HepG2 (cell line): ENCODE data around the gene TNFSF9. TPM values are rescaled to one million over a fixed set of nuclear protein-coding genes. Genes with fewer than 3 reads are reported as not detected.

Source experiments
- ATAC-seq: fragments of 200-7000 bp; cut with Tn5 transposase; 3 replicates; pipeline ENCODE4 v1.9.1; 2020; ENCODE audit warnings: mild to moderate bottlenecking, moderate library complexity
- BruUV-seq: library from RNA; stranded (reverse); fragments of 400-500 nt; replicated peaks from 2 replicates; lab custom pipeline; 2021; lab: Mats Ljungman, UMichigan
- CTCF ChIA-PET: fragments of 300-600 bp; formaldehyde crosslinking; extraction: SDS; loops from one replicate; lab custom pipeline; 2021; ENCODE audit warnings: low total read pairs, inconsistent platforms, low intra/inter-chr PET ratio; lab: Yijun Ruan, JAX
- POLR2A ChIA-PET: fragments of 350-600 bp; sonication (Branson Sonifier 250); formaldehyde crosslinking; loops from one replicate; lab custom pipeline; 2020; ENCODE audit warnings: antibody characterized with exemption, inconsistent platforms; lab: Yijun Ruan, JAX
- DNase-seq: peaks from one replicate; pipeline ENCODE4 v3.0.0-alpha.2; 2015; ENCODE audit warnings: low spot score
- FAIRE-seq: peaks from 3 replicates; lab custom pipeline; 2011; peaks lifted over from hg19 to GRCh38; lab: Jason Lieb, UNC
- H2AFZ ChIP-seq: one replicate; pipeline ENCODE4 v1.6.1; 2011; ENCODE audit warnings: low read length, inconsistent platforms
- H3K27ac ChIP-seq: fragments of 300-600 bp; 3 replicates; pipeline ENCODE4 v1.8.0; 2011; ENCODE audit warnings: mixed run types, mild to moderate bottlenecking, mixed read lengths, low read length, inconsistent platforms; ENCODE audit not compliant: insufficient read depth; ENCODE audit errors: extremely low read length
- H3K27me3 ChIP-seq, 2 experiments: fragments of 200-600 bp in 1 of 2; 2 replicates in 1 of 2; 3 replicates in 1 of 2; pipeline versions ENCODE4 v1.6.0 to v1.8.0; 2011; ENCODE audit warnings: low read length in 2 of 2, mild to moderate bottlenecking in 2 of 2, moderate library complexity in 2 of 2, inconsistent platforms in 1 of 2; ENCODE audit not compliant: insufficient read depth in 2 of 2, control insufficient read depth in 1 of 2
- H3K36me3 ChIP-seq, 2 experiments: fragments of 200-600 bp in 1 of 2; replicated peaks in 1 of 2; 2 replicates in 1 of 2; 3 replicates in 1 of 2; pipeline versions ENCODE4 v1.5.1 to v1.8.0; 2011; ENCODE audit warnings: low read length in 2 of 2, inconsistent platforms in 1 of 2; ENCODE audit not compliant: insufficient read depth in 2 of 2, control insufficient read depth in 1 of 2
- H3K4me1 ChIP-seq: 2 replicates; pipeline ENCODE4 v1.5.1; 2012; ENCODE audit warnings: low read length, inconsistent platforms; ENCODE audit not compliant: insufficient read depth
- H3K4me2 ChIP-seq: 2 replicates; pipeline ENCODE4 v1.6.0; 2011; ENCODE audit warnings: low read depth, low read length, inconsistent platforms
- H3K4me3 ChIP-seq, 3 experiments: fragments of 200-600 bp in 1 of 3; sonication (generic), shearing (Covaris generic) in 1 of 3; replicated peaks in 1 of 3; 2 replicates each; pipeline ENCODE4 v1.5.1; 2011 to 2016; ENCODE audit warnings: low read length in 3 of 3, inconsistent platforms in 2 of 3, low read depth in 2 of 3, mild to moderate bottlenecking in 2 of 3, control low read depth in 1 of 3, mixed read lengths in 1 of 3; ENCODE audit not compliant: insufficient read depth in 1 of 3
- H3K79me2 ChIP-seq: one replicate; pipeline ENCODE4 v1.6.1; 2011; ENCODE audit warnings: low read length, inconsistent platforms; ENCODE audit not compliant: insufficient read depth
- H3K9ac ChIP-seq: 2 replicates; pipeline ENCODE4 v1.6.0; 2011; ENCODE audit warnings: mild to moderate bottlenecking, low read depth, low read length, inconsistent platforms; ENCODE audit not compliant: insufficient read depth
- H3K9me3 ChIP-seq: 2 replicates; pipeline ENCODE4 v1.5.1; 2012; ENCODE audit warnings: mild to moderate bottlenecking, low read length
- H4K20me1 ChIP-seq: 2 replicates; pipeline ENCODE4 v1.6.0; 2011; ENCODE audit warnings: inconsistent platforms, mild to moderate bottlenecking, low read length, moderate library complexity; ENCODE audit not compliant: insufficient read depth
- E2F2 ChIP-seq: sonication (generic); formaldehyde crosslinking; IDR thresholded peaks from 2 replicates; pipeline ENCODE4 v1.4.0; 2020; ENCODE audit warnings: missing genetic modification reagents, borderline replicate concordance
- MTA1 ChIP-seq: sonication (generic); formaldehyde crosslinking; IDR thresholded peaks from 2 replicates; pipeline ENCODE4 v1.4.0; 2020; ENCODE audit warnings: missing genetic modification reagents, mild to moderate bottlenecking, borderline replicate concordance
- ZNF207 ChIP-seq: fragments of 450-650 bp; IDR thresholded peaks from 2 replicates; pipeline ENCODE4 v1.6.1; 2016; ENCODE audit warnings: antibody characterized with exemption, borderline replicate concordance
- ZNF34 ChIP-seq: sonication (generic); formaldehyde crosslinking; IDR thresholded peaks from 2 replicates; pipeline ENCODE4 v1.4.0; 2020; ENCODE audit warnings: mild to moderate bottlenecking, missing genetic modification reagents, borderline replicate concordance
- ZNF563 ChIP-seq: sonication (generic); formaldehyde crosslinking; IDR thresholded peaks from 2 replicates; pipeline ENCODE4 v1.8.0; 2022; ENCODE audit warnings: mild to moderate bottlenecking, moderate library complexity, missing genetic modification reagents
- ZNF83 ChIP-seq: sonication (generic); formaldehyde crosslinking; IDR thresholded peaks from 2 replicates; pipeline ENCODE4 v1.4.0; 2020; ENCODE audit warnings: missing genetic modification reagents, mild to moderate bottlenecking, borderline replicate concordance
- ZSCAN21 ChIP-seq: sonication (generic); formaldehyde crosslinking; IDR thresholded peaks from 2 replicates; pipeline ENCODE4 v1.8.0; 2022; ENCODE audit warnings: mild to moderate bottlenecking, missing genetic modification reagents, moderate library complexity, borderline replicate concordance
- WGBS: methylation state at CpG from one replicate; pipeline ENCODE4 v1.1.6; 2017; ENCODE audit warnings: low lambda C conversion rate; 5-methylcytosine and 5-hydroxymethylcytosine counted together
- in situ Hi-C: cut with HindIII; loops from 2 replicates; pipeline ENCODE4 v1.10.0; 2017; ENCODE audit warnings: low pct_unique_long_range_greater_than_20kb; ENCODE audit not compliant: extremely low pct_ligation_motif_present
- intact Hi-C: fragments of 100-400 bp; cut with micrococcal nuclease; formaldehyde crosslinking; loops from one replicate; pipeline ENCODE4 v1.10.0; 2022; ENCODE audit not compliant: unreplicated experiment
- polyA plus RNA-seq, 8 experiments: library from polyadenylated mRNA; depleted of rRNA in 3 of 8; stranded (reverse) in 7 of 8; unstranded in 1 of 8; fragments of >200 nt; fragmentation: Illumina TruSeq in 4 of 8; extraction: Trizol in 4 of 8; gene quantifications; 2 replicates each; pipeline versions ENCODE4 v1.2.1 to v1.2.3, GENCODE V29; 2011 to 2016; ENCODE audit warnings: low read depth in 4 of 8, missing spikeins in 1 of 8, mixed read lengths in 1 of 8; ENCODE audit not compliant: insufficient read depth in 1 of 8
- total RNA-seq, 5 experiments: library from RNA; depleted of rRNA; stranded (reverse); fragments of >200 nt; fragmentation: Illumina TruSeq; extraction: Trizol; gene quantifications; 2 replicates each; pipeline ENCODE4 v1.2.3, GENCODE V29; 2016; ENCODE audit warnings: low read depth in 1 of 5
- TF ChIP-seq, protein P1 (sequence below), 2 experiments: sonication (generic) in 1 of 2; formaldehyde crosslinking in 1 of 2; IDR thresholded peaks; 2 replicates each; pipeline versions ENCODE4 v1.4.0 to v1.6.1; 2016 to 2020; ENCODE audit warnings: borderline replicate concordance in 1 of 2, low read depth in 1 of 2, mild to moderate bottlenecking in 1 of 2, missing genetic modification reagents in 1 of 2
- TF ChIP-seq, protein P2 (sequence below): sonication (generic); formaldehyde crosslinking; IDR thresholded peaks from 2 replicates; pipeline ENCODE4 v1.5.0; 2020; ENCODE audit warnings: missing genetic modification reagents
- TF ChIP-seq, protein P3 (sequence below): sonication (generic); formaldehyde crosslinking; IDR thresholded peaks from 2 replicates; pipeline ENCODE4 v1.4.0; 2020; ENCODE audit warnings: mild to moderate bottlenecking, missing genetic modification reagents, borderline replicate concordance

The TNFSF9 gene
- total and polyA plus RNA-seq, 2 of the 13 experiments (the other 11 are each of a cell fraction or from before 2014, with no cell fraction given), result 1.0 to 1.8 TPM

DNA sequence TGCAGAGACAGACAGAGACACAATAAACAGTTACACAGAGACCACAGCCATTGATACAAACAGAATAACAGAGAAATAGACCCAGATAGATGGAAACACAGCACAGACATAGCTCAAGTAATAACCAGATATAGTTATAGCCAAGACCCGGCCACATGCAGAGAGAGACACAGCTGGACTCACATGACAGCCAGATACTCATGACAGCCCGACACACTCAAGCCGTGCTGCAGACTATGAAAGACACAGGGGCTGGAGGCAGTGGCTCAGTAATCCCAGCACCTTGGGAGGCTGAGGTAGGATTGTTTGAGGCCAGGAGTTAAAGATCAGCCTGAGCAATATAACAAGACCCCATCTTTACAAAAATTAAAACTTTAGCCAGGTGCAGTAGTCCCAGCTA, 47.6 kb upstream of the TNFSF9 start:
- H2AFZ ChIP-seq, result no peak overlapping the region
- ATAC-seq, result no peak
- H3K36me3 ChIP-seq, result no peaks in the 10 kb centered on the region
- intact Hi-C loops (loop anchor here (10.0 kb wide), 1 partner anchor 382 kb away; no protein-coding TSS in a partner anchor), in situ Hi-C loops (no loop called here)
- no peak overlapping the region for H3K4me2 ChIP-seq
- peaks cover 18% of the 10 kb centered on the region for H3K4me1 ChIP-seq
- H4K20me1 ChIP-seq, result no peaks in the 10 kb centered on the region
- no peak for DNase-seq
- ChIA-PET CTCF (no interaction called here), POLR2A (no interaction called here)
- 12% methylated on average over 3 of the region's 3 CpGs for WGBS
- H3K27ac ChIP-seq, result no peak overlapping the region
- peaks cover 2 to 16% of the 10 kb centered on the region in 2 experiments; a peak in 3 of 5 replicates for H3K27me3 ChIP-seq
- H3K4me3 ChIP-seq, result no peak overlapping the region
- H3K9ac ChIP-seq, result no peak overlapping the region
- no peak for FAIRE-seq
- BruUV-seq, result no TSS peak
- H3K79me2 ChIP-seq, result no peaks in the 10 kb centered on the region
- H3K9me3 ChIP-seq, result no peaks in the 10 kb centered on the region
- TF ChIP-seq ZNF563 (no peak), ZNF83 (no peak), E2F2 (CRISPR knock-in tag) (no peak), MTA1 (CRISPR knock-in tag) (no peak), ZSCAN21 (CRISPR knock-in tag) (no peak), ZNF207 (no peak), ZNF34 (no peak)
- TF ChIP-seq, protein P1, sequence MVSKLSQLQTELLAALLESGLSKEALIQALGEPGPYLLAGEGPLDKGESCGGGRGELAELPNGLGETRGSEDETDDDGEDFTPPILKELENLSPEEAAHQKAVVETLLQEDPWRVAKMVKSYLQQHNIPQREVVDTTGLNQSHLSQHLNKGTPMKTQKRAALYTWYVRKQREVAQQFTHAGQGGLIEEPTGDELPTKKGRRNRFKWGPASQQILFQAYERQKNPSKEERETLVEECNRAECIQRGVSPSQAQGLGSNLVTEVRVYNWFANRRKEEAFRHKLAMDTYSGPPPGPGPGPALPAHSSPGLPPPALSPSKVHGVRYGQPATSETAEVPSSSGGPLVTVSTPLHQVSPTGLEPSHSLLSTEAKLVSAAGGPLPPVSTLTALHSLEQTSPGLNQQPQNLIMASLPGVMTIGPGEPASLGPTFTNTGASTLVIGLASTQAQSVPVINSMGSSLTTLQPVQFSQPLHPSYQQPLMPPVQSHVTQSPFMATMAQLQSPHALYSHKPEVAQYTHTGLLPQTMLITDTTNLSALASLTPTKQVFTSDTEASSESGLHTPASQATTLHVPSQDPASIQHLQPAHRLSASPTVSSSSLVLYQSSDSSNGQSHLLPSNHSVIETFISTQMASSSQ (IDR thresholded peaks at IDR 0.05; ENCODE audit: low read depth), result no peak
- TF ChIP-seq, protein P1 (CRISPR knock-in tag; IDR thresholded peaks at IDR 0.05; ENCODE audit: borderline replicate concordance), result no peak
- TF ChIP-seq, protein P2, sequence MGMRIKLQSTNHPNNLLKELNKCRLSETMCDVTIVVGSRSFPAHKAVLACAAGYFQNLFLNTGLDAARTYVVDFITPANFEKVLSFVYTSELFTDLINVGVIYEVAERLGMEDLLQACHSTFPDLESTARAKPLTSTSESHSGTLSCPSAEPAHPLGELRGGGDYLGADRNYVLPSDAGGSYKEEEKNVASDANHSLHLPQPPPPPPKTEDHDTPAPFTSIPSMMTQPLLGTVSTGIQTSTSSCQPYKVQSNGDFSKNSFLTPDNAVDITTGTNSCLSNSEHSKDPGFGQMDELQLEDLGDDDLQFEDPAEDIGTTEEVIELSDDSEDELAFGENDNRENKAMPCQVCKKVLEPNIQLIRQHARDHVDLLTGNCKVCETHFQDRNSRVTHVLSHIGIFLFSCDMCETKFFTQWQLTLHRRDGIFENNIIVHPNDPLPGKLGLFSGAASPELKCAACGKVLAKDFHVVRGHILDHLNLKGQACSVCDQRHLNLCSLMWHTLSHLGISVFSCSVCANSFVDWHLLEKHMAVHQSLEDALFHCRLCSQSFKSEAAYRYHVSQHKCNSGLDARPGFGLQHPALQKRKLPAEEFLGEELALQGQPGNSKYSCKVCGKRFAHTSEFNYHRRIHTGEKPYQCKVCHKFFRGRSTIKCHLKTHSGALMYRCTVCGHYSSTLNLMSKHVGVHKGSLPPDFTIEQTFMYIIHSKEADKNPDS (CRISPR knock-in tag), result no peak
- TF ChIP-seq, protein P3, sequence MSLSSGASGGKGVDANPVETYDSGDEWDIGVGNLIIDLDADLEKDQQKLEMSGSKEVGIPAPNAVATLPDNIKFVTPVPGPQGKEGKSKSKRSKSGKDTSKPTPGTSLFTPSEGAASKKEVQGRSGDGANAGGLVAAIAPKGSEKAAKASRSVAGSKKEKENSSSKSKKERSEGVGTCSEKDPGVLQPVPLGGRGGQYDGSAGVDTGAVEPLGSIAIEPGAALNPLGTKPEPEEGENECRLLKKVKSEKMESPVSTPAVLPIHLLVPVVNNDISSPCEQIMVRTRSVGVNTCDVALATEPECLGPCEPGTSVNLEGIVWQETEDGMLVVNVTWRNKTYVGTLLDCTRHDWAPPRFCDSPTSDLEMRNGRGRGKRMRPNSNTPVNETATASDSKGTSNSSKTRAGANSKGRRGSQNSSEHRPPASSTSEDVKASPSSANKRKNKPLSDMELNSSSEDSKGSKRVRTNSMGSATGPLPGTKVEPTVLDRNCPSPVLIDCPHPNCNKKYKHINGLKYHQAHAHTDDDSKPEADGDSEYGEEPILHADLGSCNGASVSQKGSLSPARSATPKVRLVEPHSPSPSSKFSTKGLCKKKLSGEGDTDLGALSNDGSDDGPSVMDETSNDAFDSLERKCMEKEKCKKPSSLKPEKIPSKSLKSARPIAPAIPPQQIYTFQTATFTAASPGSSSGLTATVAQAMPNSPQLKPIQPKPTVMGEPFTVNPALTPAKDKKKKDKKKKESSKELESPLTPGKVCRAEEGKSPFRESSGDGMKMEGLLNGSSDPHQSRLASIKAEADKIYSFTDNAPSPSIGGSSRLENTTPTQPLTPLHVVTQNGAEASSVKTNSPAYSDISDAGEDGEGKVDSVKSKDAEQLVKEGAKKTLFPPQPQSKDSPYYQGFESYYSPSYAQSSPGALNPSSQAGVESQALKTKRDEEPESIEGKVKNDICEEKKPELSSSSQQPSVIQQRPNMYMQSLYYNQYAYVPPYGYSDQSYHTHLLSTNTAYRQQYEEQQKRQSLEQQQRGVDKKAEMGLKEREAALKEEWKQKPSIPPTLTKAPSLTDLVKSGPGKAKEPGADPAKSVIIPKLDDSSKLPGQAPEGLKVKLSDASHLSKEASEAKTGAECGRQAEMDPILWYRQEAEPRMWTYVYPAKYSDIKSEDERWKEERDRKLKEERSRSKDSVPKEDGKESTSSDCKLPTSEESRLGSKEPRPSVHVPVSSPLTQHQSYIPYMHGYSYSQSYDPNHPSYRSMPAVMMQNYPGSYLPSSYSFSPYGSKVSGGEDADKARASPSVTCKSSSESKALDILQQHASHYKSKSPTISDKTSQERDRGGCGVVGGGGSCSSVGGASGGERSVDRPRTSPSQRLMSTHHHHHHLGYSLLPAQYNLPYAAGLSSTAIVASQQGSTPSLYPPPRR, result no peak
